ENCODE measurements around the gene GALNT1. TPM values are rescaled to one million over a fixed set of nuclear protein-coding genes. Genes with fewer than 3 reads are reported as not detected.
"Not testable (repeated sequence)": the region's sequence is repeated elsewhere in the genome, so short reads cannot be mapped to it uniquely, and the experiment has no call there.

The GALNT1 gene
- total RNA-seq, 1 donor from 2014 or later = 270 TPM

GRCh38 chr18:35549564-35549963, 32.0 kb upstream of the GALNT1 start:
- Mint-ChIP-seq H3K4me3 (ENCODE audit: unreplicated experiment) (no peak overlapping the region), H3K27me3 (ENCODE audit: unreplicated experiment) (no peaks in the 10 kb centered on the region), H3K27ac (ENCODE audit: unreplicated experiment) (no peak overlapping the region), H3K4me1 (ENCODE audit: unreplicated experiment) (no peaks in the 10 kb centered on the region), H3K36me3 (ENCODE audit: unreplicated experiment) (peaks cover 2% of the 10 kb centered on the region), H3K9me3 (ENCODE audit: unreplicated experiment) (peaks cover 20% of the 10 kb centered on the region)
- DNase-seq (ENCODE audit: extremely low spot score, unreplicated experiment) = no peak
- TF ChIP-seq, protein P1, sequence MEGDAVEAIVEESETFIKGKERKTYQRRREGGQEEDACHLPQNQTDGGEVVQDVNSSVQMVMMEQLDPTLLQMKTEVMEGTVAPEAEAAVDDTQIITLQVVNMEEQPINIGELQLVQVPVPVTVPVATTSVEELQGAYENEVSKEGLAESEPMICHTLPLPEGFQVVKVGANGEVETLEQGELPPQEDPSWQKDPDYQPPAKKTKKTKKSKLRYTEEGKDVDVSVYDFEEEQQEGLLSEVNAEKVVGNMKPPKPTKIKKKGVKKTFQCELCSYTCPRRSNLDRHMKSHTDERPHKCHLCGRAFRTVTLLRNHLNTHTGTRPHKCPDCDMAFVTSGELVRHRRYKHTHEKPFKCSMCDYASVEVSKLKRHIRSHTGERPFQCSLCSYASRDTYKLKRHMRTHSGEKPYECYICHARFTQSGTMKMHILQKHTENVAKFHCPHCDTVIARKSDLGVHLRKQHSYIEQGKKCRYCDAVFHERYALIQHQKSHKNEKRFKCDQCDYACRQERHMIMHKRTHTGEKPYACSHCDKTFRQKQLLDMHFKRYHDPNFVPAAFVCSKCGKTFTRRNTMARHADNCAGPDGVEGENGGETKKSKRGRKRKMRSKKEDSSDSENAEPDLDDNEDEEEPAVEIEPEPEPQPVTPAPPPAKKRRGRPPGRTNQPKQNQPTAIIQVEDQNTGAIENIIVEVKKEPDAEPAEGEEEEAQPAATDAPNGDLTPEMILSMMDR (IDR thresholded peaks at IDR 0.05) = no peak

DNA sequence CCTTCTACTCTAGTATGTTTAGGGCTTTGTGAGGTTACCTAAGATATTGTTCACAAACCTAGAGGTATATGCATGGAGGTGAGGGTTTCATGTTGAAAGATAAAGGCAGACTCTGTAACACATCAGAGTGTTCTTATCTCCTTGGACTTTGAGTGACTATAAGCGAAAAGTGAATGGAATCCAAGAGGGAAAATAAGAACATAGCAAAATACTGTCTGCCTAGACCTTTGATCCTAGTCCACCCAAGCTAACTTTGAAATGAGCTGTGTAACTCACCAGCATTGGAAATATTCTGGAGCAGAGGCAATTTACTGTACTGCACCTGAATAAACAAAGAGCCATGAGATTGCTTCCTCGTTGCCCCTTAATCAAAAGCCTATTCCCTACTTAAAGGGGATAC, 28.2 kb upstream of the GALNT1 start:
- Mint-ChIP-seq H3K36me3 (ENCODE audit: unreplicated experiment) (peaks cover 2% of the 10 kb centered on the region), H3K9me3 (ENCODE audit: unreplicated experiment) (peaks cover 6% of the 10 kb centered on the region), H3K4me1 (ENCODE audit: unreplicated experiment) (peaks cover 1% of the 10 kb centered on the region), H3K27ac (ENCODE audit: unreplicated experiment) (no peak overlapping the region), H3K27me3 (ENCODE audit: unreplicated experiment) (no peaks in the 10 kb centered on the region), H3K4me3 (ENCODE audit: unreplicated experiment) (no peak overlapping the region)
- TF ChIP-seq, protein P1 (IDR thresholded peaks at IDR 0.05) = no peak
- no peak for DNase-seq (ENCODE audit: extremely low spot score, unreplicated experiment)

DNA sequence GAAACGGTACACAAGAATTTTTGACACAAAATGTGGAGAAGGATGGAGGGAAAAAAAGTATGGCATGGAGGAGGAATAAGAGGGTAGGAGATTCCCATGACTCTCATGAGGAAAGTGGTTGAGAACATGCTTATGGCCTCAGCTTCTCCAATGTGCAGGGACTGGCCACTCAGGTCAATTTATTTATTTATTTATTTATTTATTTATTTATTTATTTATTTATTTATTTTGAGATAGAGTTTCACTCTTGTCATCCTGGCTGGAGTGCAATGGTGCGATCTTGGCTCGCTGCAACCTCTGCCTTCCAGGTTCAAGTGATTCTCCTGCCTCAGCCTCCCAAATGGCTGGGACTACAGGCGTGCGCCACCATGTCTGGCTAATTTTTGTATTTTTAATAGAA, 26.0 kb upstream of the GALNT1 start:
- not testable (repeated sequence) for H3K36me3 Mint-ChIP-seq (ENCODE audit: unreplicated experiment); H3K4me1 Mint-ChIP-seq (ENCODE audit: unreplicated experiment); H3K4me3 Mint-ChIP-seq (ENCODE audit: unreplicated experiment); H3K27me3 Mint-ChIP-seq (ENCODE audit: unreplicated experiment); H3K9me3 Mint-ChIP-seq (ENCODE audit: unreplicated experiment); H3K27ac Mint-ChIP-seq (ENCODE audit: unreplicated experiment); DNase-seq (ENCODE audit: extremely low spot score, unreplicated experiment)

DNA sequence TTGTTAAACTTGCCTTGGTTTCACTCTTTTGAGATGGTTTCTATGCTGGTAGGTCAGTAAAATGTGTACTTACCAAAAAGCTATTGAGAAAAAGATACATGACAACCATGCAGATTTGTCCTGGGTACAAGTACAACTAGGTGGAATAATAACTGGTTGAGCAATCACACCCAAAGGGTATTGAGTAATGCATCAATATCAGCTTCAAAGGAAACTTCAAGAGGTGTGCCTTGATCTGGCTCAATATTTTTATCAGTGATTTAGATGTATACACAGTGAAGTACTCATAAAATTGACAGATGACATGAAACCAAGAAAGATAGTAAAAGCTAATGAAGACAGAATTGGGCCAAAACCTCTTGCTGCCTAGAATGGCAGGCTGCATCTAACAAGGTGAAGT, 21.7 kb upstream of the GALNT1 start:
- no peak overlapping the region for H3K4me3 Mint-ChIP-seq (ENCODE audit: unreplicated experiment)

GRCh38 chr18:35564795-35565453, 16.6 kb upstream of the GALNT1 start:
- Mint-ChIP-seq H3K27ac (ENCODE audit: unreplicated experiment) (no peak overlapping the region), H3K4me1 (ENCODE audit: unreplicated experiment) (no peaks in the 10 kb centered on the region), H3K9me3 (ENCODE audit: unreplicated experiment) (no peaks in the 10 kb centered on the region), H3K36me3 (ENCODE audit: unreplicated experiment) (no peaks in the 10 kb centered on the region), H3K4me3 (ENCODE audit: unreplicated experiment) (no peak overlapping the region), H3K27me3 (ENCODE audit: unreplicated experiment) (no peaks in the 10 kb centered on the region)
- no peak for DNase-seq (ENCODE audit: extremely low spot score, unreplicated experiment)
- TF ChIP-seq, protein P1 (IDR thresholded peaks at IDR 0.05) = no peak

More for the DNA sequence above, 21.7 kb upstream of the GALNT1 start:
- Mint-ChIP-seq H3K27ac (ENCODE audit: unreplicated experiment) (no peak overlapping the region), H3K36me3 (ENCODE audit: unreplicated experiment) (no peaks in the 10 kb centered on the region), H3K27me3 (ENCODE audit: unreplicated experiment) (no peaks in the 10 kb centered on the region), H3K9me3 (ENCODE audit: unreplicated experiment) (no peaks in the 10 kb centered on the region), H3K4me1 (ENCODE audit: unreplicated experiment) (peaks cover 1% of the 10 kb centered on the region)
- TF ChIP-seq, protein P1 (IDR thresholded peaks at IDR 0.05) = no peak
- DNase-seq (ENCODE audit: extremely low spot score, unreplicated experiment) = no peak
